HT1080 (cell line): ENCODE measurements around the gene NHSL2. TPM values are rescaled to one million over a fixed set of nuclear protein-coding genes. Genes with fewer than 3 reads are reported as not detected.

Experiments used
- DNase-seq: peaks from one replicate; pipeline ENCODE4 v3.0.0-alpha.2; 2015; ENCODE audit warnings: low read depth
- total RNA-seq: library from RNA; depleted of rRNA; stranded (reverse); fragments of >200 nt; shearing (Covaris generic); gene quantifications from 2 replicates; pipeline ENCODE4 v1.2.3, GENCODE V29; 2014

The NHSL2 gene
- total RNA-seq, 1 experiment from 2014 or later, result 1.7 TPM

DNA sequence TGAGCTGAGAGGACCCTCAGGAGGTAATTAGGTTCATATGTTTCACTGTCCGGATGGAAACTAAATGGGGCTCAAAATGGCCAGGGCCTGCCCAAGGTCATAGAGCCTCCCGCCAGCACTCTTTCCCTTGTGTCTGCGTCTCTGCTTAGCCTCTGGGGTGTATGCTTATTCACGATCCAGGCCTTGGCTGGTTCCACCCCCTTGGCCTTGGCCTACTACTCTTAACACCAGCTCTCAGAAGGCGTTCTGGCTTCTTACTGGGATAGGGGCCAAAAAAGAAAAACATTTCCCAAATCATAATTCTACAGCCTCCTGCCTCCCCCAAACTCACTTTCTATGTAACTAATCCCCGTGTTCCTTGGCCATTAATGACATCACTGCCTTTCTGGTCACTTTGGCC lies 152.3 kb downstream of the NHSL2 start:
- no peak for DNase-seq

DNA sequence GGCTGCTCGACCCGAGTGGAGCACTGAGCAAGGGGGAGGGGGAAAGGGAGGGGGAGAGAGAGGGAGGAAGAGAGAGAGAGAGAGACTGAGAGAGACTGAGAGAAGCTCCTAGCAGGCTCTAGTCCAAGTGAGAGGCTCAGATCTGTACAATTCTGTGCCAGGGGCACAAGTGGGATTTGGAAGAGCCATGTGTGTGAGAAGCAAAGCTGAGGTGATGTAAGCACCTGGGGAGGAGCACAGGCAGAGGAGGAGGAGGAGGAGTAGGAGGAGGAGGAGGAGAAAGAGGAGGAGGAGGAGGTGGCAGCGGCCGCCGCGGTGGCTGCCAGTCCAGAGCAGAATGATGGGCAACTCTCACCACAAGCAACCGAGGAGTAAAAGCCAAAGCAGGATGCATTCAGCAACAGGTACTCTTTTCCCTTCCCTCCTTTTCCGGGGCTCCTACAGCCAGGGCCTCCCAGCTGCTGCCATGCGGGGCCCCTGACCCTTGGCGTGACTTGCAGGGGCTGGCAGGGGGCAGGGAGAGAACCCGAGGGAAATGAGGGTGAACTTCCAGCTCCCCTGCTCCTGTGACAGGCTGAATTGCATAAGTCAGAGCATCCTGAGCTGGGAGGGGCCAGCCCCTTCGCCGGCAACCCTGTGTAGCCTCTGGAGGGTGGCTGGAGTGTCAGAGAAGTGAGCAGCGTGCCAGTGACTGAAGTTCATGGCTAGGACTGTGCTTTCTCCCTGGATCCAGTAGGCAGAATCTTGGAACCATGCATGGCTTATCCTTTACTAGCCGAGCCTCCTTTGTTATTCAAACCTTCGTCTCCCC lies 158.9 kb downstream of the NHSL2 start:
- DNase-seq, result no peak

DNA sequence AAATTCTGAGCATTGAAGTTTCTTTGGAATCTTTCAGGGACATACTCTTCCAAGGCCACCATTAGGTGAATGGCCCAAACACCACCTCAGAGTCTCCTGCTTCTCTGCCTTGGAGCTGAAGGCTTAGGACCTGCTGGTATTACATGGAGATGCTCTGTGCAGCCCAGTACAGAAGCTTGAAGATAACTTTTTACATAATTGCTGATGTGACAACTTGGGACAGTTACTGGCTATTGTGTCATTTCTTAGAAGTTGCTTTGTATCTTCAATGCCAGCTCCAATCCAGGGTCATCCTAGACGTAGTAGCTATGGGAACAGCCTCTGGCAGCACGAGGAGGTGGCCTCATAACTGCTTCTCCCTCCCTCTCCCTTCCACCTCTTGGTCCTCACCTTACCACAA lies 160.6 kb downstream of the NHSL2 start:
- DNase-seq, result no peak

DNA sequence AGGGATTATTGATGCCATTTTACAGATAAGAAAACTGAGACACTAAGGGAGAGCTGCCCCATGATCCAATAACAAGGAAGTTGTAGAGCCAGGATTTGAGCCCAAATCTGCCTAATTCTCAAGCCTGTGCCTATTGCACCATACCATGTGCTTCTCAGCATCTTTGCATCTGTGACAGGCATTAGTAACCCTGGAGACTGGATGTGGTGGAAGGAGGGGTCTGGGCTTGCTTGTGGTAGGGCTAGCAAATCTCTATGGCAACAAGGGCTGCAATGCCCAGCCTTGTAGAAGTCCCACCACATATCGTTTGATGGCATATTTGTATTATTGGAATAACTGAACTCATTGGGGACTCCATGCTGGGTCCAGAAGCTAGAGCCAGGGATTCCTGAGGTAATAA lies 163.0 kb downstream of the NHSL2 start:
- no peak for DNase-seq

DNA sequence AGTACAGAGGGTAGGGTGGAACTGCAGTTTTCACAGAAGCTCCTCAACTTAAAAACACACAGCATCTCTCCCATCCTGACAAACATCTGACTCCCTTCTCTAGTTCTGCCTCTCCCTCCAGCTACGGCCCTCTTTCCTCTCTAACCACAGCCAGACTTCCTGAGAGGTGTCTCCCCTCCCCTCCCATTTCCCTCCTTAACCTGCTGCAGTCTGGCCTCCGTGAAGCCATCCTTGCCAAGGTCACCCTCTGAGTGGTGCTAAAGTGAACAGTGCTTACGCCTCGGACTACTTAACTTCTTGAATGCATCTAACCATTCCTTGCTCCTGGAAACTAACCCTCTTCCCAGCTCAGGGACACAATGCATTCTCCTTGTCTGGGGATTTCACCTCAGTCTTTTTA lies 167.8 kb downstream of the NHSL2 start:
- no peak for DNase-seq

DNA sequence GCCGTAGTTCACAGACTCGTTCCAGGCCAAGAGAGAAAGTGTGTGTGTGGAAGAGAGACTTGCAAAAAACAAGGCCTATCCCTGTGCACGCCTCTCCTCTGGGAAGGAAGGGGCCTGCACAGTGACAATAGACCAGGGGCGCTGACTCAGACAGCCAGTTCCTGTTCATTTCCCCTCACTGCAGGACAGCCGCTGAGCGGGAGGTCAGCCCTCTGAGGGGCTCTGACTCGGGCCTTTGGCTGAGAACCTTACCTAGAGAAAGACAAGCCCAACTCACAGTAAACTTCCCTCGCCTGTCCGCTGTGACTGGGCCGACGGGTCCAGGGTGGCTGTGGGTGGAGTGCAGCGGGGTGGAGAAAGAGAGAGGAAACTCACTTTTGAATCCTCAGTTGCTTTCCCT lies 169.0 kb downstream of the NHSL2 start:
- peak; percentile 46 for DNase-seq

DNA sequence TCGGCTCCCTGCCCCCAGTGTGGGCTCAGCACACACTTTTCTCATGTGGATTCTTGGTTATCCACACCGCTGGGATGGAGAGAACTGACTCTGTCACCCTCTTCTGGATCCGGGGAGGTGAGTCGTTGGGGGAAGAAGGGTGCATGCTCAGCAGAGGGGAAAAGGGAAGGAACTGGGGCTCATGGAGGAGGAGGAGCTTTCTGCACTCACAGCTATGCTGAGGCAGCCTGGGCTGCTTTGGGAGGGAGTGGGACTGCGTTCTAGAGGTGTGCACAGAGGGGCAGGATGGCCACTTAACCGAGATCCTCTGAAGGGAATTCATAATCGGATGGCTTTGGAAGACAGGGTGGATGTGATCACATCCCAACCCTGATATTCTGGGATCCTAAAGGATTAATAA lies 169.5 kb downstream of the NHSL2 start:
- no peak for DNase-seq

DNA sequence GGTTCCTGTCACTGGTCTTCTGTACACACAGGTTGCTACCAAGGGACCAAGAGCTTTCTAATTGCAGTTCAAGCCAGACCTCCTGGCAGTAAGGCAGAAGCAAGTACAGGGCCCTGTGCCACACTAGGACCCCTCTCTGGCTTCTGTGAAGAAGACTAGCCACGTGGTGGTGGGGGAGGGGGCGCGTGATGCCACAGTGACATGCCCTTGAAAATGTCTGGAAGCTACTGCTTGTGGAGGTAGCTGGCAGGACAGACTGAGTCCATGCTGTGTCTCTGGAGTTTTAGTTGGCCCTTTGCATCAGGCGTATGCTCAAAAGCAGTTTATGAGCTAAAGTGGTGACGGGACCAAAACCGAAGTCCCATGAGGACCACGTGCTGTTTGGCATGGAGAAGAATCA lies 170.2 kb downstream of the NHSL2 start:
- no peak for DNase-seq

DNA sequence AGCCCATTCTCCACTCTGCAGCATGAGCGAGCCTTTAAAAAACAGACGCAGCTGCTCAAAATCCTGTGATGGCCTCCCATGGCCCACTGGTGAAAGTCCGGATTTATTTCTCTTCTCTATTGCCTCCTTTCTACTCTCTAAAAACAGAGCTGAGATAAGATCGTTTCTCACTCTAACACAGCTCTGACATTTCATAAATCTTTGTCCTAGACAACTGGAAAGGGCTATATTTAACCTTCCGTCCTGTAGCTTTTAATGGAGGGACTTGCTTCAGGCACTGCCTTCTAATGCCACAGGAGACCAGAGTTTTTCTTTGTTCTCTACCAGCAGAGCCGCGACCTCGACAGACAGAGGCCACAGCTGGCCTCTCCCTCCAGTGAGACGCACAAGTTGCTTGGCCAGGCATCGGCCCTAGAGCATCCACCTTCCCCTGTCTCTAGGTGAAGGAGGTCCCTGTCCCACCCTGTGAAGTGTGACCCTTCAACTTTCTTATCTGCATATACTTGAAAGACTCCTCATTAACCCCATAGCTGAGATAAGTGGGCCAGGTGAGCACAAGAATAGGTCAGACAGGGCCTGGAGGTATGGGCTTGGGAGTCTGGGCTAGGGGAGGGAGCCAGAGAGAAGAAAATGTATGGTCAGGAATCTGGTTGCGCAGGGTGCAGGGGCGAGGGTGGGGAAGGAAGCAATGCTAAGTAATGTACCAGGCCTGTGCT lies 171.1 kb downstream of the NHSL2 start:
- no peak for DNase-seq

DNA sequence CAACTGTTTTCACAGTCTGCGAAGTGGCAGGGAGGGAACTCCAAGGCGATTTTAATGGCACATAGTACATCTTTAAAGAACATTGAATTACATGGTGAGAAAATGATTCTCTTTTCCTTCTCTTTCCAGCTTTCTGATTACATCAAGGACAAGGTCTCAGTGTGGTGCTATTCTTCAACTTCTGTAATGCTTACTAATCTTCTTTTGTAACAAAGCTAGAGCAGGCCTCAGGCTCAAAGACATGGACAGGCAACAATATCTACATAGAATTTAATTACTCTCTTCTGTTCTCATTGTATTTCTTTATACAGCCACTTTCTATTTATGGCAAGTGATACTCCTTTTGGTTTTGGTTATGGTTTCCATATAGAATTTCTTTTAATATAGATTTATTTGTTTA lies 172.6 kb downstream of the NHSL2 start:
- no peak for DNase-seq

DNA sequence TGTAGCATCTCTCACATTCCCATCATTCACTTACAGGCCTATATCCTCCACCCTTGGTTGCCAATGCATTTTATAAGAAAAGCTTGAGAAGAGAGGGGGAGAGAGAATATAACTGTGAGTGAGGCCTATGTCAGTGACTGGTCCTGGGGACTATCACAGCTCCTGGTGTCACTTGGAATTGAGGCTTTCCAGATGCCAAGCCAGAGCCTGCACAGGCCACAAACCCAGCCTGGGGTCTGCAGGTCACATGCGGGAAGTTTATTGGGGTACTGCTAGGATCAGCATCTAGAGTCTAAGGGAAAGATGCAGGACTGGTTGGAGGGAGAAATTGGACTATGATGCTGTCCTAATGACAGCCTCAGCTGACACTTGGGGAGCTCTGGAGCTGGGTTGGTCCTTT lies 173.5 kb downstream of the NHSL2 start:
- no peak for DNase-seq

DNA sequence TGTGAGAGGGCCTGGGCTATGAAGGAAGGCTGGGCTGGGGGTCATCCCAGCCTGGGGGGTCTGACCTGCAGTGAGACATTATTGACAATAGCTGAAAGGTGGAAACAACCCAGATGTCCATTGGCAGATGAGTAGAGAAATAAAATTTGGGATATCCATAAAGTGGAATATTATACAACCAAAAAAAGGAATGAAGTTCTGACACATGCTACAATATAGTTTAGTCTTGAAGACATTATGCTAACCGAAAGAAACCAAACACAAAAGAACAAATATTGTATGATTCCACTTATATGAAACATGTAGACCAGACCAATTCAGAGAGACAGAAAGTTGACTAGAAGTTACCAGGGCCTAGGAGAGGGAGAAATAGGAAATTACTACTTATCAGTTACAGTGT lies 176.3 kb downstream of the NHSL2 start:
- DNase-seq, result no peak

DNA sequence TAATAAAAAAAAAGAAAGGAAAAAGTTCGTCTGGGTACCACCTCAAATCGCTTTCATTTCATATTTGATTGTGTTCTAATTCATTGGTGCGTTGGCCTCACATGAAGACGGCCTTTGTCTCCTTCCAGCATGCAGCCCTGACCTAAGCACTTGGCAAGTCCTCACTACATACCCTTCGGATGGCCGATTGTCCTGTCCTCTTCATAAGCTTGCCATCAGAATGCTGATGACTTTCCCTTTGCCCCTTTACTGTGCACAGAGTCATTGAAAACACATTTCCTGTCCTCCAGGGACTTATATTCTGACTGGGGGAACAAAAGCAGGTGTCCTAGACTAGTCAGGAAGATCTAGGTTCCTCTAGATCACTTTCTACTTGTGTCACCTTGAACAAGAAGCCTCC lies 178.1 kb downstream of the NHSL2 start:
- no peak for DNase-seq

DNA sequence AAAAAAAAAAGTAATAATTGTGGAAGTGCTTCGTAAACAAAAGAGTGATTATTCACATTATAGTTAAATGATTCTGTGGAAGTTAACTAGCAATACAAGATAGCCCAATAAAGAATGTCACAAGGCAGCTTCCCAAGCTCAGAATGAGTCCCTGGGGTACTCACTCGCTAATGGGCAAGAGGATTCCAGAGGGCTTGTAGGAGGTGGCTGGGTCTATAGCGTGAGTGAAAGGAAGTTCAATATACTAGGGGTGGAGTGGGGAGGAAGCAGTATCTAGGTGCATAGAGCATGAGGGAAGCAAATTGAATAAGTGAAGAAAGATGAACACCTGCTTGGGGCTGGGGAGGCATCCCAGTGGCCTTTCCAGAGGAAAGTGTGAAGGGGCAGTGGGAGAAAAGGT lies 178.6 kb downstream of the NHSL2 start:
- DNase-seq, result no peak

DNA sequence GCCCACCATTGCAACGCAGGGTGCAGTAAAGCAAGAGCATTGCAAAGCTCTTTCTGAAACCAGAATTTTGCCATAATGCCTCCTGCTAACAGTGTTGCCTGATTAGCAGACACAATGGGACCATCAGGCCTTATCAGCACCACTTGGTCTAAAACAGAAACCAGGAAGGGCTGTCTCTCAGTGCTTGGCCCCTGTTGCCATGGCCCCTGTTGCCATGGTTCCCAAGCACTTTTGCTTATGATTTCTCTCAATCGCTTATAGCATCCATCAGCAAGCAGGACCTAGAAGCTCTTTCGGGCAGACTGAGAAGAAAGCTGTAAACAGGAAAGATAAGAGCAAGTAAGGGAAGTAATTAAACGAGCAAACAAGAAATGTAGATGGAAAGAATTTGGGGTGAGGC lies 184.2 kb downstream of the NHSL2 start:
- no peak for DNase-seq

DNA sequence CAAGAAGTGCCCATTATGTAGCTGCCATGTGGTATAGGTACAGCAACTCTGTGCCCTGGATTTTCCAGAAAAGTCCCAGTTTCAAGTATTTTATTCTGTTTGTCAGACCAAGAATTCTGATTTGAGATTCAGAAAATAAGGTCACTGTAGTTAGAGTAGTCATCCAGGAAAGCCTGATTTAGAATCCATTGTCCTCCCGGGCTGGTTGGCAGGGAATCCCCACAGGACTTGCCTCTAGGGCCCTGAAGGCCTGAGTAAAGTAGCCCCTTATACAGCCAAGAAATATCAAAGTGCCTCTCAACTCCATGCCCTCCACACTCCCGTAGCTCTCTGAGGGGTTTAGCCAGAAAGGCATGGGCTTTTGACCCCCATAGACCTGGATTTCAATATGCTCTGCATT lies 184.7 kb downstream of the NHSL2 start:
- no peak for DNase-seq

DNA sequence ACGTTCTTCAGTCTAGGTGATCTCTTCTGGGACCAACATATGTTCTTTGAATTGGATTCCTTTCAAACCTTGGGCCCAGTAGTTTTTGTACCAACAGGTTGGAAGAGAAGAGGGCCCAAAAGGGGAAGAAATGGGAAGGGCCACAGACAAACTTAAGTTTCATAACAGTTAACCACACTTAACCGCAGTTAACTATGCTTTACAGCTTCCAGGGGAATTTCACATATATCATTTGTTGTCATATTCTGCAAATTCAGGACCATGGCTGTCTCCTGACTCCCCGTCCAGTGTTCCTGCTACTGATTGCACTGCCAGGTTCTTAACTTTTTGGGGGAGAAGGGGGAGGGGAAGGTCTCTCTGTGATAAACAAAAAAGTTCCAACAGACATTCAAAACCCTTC lies 186.5 kb downstream of the NHSL2 start:
- DNase-seq, result no peak

DNA sequence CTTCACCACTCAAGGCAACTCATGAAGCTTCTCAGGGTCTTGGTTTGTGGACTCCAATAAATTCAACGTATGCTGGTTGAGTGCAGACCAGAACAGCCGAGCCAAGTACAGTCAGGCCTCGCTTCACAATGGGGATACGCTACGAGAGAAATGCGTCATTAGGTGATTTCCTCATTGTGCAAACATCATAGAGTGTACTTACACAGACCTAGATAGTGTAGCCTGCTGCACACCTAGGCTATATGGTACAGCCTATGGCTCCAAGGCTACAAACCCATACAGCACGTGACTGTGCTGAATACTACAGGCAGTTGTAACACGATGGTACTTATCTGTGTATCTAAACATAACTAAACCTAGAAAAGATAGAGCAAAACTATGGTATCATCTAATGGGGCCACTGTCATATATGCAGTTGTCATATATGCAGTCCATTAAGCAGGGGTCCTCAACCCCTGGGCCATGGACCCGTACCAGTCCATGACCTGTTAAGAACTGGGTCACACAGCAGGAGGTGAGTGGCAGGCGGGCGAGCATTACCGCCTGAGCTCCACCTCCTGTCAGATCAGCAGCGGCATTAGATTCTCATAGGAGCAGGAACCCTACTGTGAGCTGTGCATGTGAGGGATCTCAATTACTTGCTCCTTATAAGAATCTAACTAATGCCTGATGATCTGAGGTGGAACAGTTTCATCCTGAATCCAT lies 189.6 kb downstream of the NHSL2 start:
- DNase-seq, result no peak

DNA sequence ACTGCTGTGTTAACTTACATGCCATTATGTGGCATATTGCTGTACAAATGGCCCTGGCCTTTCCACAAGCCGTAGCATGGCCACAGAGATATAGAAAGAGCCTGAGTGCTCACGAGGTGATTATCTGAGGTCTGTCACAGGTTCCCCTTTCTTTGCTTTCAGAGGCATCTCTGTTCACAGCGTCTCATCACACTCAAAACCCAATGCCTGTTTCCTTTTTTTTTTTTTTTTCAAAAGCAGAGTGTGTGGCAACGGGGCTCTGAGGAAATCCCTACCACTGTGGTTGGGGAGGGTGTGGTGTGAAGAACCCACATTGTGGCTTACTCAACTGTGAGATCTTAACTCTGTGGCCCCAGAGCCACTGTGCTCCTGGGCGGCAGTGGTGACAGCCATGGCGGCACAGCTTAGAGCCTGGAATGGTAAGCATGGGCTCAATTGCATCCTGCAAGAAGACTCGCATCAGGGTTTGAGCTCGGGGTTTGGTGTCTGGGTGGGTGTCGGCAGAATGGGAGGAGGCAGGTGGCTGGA lies 190.2 kb downstream of the NHSL2 start:
- DNase-seq, result no peak

DNA sequence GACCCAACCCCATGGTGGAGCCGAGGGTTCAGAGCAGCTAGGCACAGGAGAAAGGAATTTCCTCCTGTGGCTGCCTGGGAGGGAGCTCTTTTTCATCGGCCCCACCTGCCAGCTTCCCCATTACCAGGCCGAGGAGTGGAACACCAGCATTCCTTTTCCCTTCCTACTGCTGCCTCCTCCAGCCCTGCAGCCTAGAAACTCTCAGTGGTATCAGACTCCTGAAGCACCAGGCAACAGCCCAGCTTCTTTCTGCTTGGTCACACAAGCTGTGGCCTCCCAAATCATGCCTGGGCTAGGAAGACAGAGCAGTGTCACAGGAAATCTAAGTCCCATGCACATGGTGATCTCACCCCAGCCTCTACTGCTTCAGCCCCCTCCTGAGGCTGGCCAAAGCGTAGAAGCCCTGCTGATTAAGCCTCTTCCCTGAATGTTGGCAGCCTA lies 191.0 kb downstream of the NHSL2 start:
- peak; percentile 20 for DNase-seq

DNA sequence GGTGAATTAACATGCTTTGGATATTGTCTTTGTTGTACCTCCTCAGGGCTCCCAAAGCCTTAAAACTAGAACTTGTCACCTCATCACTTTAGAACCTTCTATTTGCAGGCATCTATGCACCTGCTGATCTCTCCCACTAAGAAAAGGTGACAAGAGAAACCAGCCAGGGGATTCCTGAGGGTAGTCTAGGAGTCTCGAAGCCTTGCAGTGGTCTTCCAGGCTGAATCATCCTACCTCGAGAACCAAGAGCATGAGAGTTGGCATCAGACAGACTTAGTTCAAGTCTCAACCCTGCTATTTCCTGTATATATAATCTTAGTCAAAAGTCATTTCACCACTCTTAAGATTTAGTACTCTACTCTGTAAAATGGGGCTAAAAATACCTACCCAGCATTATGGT lies 191.5 kb downstream of the NHSL2 start:
- no peak for DNase-seq

DNA sequence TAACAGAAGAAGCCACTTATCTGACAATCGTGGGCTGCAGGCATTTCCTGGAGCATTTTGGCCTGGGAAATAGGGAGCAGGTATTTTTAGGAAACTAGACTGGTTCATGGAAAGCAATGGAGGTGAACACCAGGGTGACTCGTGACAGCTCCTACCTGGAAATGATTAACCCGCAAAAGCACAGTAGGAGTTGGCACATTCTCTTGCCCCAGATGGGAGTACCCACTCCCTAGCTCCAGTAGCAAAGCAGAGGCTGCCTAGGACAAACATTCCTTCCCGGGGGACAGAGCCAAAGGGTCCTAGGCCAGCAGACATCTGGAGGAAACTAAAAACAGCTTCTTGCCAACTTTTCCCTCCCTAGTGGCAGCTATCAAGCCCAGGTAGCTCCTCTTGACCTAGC lies 192.1 kb downstream of the NHSL2 start:
- DNase-seq, result no peak
